HG03060 (cell line): ENCODE data around the gene GJB2.

ENCODE experiments used
- ATAC-seq: cut with Tn5 transposase; IDR thresholded peaks from one replicate; pipeline ENCODE4 v1.9.1; 2021; ENCODE audit warnings: low read depth, moderate number of reproducible peaks; ENCODE audit not compliant: unreplicated experiment

GJB2 gene

DNA sequence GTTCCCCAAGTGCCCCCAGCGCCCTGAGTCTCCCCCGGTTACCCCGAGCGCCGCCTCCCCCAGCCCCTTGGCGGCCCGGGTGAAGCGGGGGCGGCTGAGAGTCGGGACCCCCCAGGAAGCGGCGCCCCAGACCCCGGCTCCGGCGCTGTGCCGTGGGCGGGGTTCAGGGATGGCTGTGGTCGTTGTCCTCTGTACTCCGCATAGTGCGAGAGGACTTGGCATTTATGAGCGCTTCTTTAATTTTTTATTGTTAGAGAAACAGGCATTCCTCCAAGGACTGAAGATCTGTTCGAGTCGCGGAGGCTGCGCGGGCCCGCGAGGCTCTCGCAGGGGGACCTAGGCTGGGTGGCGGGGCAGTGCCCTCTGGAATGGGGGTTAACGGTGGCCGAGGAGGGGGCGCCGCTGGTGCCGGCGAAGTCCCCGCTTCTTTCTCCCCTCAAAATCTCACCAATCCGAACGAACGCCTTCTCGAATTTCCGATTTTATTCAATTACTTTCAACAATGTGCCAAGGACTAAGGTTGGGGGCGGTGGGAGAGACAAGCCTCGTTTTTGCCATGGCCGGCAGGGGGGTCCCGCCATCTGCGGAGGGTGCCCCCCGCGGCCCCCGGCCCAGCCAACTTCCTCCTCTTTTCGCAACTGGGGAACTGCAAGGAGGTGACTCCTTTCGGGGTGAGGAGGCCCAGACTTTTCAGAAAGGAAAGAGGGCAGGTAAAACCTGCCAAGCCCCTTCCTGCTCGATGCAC, 596 bp upstream of the GJB2 start:
- ATAC-seq: no peak

DNA sequence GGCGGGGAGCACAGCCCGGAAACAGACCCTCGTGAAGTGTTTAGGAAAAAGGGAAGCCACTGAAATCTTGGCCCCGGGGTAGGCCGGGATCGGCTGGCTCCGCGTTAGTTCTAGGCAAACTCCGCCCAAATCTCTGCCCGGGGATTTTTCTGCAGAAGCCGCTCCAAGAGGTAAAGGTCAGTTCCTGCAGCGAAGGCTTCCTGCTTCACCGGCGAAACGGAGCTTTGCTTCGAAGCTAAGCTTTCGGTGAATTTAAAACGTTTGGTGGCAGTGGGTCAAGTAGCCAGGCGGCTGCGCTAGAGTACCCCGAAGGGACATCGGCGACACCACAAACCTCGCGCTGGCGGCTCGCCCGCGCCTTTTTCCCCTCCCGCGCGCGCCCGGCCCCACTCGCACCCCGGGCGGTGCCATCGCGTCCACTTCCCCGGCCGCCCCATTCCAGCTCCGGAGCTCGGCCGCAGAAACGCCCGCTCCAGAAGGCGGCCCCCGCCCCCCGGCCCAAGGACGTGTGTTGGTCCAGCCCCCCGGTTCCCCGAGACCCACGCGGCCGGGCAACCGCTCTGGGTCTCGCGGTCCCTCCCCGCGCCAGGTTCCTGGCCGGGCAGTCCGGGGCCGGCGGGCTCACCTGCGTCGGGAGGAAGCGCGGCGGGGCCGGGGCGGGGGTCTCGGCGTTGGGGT, 441 bp downstream of the GJB2 start:
- ATAC-seq: no peak

DNA sequence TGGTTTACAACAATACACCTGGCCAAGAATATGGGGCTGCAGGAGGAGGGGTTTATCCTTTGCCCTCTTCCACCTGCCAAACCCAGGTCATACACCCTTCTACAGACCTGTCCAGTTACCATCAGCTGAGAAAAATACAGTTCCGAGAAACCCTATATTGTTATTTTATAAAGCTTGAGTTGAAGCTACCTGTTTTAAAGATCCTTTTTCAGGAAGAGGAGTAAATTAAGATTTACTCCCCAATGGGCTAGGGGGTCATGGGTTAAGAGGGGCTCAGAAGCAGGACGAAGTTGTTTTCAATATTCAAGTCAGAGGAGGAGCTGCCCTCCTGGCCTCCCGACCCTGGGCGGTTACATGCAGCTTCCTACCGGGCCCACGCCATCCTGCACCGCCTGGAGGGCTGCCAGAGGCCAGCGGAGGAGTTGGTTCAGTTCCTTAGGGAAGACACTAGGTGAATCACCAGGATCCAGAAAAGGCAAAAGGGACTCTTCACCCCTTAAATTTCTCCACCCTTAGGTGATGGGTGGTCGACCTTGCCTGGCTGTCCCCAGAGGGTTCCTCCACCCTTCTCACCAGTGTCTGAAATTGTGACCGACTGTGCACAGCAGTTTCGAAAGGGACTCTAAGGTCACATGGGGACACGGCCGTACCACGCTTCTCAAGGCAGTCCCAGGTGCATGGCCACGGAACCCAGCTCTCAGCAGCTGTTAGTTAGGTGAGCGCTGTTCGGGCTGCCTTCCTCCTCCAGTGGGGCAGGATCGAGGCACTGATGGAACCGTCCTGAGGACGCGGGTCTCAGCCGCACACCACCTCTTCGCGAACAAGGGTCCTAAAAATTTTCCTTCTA, 1.2 kb downstream of the GJB2 start:
- no peak for ATAC-seq

DNA sequence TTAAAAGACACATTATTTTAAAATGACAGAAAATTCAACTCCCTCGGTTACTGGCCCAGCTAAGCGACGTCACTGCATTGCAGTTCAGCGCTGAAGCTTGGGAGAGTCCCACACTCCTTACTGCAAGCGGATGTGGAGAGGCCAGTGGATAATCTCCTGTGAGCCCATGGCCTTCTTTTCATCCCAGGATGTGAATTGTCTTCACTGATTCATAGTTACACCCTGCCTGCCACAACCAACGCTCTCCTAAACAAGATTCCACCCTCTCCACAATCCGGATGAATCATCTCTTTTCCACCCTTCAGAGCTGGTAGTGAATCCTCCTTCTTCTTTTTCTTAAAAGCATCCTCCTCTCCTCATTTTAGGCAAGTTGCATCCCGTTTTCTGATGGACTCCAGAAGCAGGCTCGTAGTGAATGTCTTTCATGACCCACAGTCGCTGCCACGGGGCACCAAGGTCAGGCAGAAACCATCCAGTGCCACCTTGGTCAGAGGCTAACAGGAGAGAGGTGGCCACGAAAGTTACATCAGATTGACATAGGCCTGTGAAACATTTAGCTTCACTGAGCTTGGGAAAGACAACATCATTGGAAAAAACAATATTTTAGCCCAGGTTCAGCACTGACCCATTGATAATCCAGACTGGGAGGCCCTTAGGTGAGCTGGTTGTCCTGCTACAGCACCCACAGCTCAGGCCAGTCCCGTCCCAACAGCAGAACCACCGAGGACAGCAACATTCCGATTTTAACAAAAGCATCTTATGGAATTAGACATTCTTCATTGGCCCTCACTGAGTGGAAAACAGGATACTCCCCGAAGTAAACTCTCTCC, 2.0 kb downstream of the GJB2 start:
- ATAC-seq: no peak

DNA sequence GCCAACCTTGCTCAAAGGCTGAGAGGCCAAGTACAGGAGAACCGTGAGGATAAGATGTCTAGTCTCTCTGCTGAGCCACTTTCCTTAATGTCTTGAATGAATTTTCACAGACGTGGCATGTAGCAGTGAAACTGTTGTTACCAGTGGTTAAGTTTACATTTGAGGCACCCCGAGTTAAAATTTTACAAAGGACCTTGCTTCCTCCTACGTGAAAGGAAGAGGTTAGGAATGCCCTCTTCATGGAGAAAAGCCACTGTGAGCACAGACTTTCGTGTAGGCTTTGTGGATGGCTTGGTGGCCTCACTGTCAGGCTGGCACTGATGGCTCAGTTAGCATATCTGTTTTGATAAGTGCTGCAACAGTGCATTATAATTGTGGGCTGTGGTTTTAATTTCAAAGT, 2.7 kb downstream of the GJB2 start:
- no peak for ATAC-seq

DNA sequence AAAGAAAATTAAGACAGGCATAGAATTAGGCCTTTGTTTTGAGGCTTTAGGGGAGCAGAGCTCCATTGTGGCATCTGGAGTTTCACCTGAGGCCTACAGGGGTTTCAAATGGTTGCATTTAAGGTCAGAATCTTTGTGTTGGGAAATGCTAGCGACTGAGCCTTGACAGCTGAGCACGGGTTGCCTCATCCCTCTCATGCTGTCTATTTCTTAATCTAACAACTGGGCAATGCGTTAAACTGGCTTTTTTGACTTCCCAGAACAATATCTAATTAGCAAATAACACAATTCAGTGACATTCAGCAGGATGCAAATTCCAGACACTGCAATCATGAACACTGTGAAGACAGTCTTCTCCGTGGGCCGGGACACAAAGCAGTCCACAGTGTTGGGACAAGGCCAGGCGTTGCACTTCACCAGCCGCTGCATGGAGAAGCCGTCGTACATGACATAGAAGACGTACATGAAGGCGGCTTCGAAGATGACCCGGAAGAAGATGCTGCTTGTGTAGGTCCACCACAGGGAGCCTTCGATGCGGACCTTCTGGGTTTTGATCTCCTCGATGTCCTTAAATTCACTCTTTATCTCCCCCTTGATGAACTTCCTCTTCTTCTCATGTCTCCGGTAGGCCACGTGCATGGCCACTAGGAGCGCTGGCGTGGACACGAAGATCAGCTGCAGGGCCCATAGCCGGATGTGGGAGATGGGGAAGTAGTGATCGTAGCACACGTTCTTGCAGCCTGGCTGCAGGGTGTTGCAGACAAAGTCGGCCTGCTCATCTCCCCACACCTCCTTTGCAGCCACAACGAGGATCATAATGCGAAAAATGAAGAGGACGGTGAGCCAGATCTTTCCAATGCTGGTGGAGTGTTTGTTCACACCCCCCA, 3.8 kb downstream of the GJB2 start:
- ATAC-seq: no peak

DNA sequence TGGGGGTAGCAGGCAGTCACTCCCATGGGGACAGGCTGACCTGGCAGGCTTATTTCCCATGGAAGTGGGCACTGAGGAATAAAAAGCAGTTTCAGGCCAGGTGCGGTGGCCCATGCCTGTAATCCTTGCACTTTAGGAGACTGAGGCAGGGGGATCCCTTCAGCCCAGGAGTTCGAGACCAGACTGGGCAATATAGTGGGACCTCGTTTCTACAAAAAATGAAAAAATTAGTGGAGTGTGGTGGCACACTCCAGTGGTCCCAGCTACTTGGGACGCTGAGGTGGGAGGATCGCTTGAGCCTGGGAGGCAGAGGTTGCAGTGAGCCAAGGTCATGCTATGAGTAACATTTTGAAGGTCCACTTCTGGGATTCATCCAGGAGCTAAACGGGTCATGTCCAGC, 6.0 kb downstream of the GJB2 start:
- no peak for ATAC-seq

DNA sequence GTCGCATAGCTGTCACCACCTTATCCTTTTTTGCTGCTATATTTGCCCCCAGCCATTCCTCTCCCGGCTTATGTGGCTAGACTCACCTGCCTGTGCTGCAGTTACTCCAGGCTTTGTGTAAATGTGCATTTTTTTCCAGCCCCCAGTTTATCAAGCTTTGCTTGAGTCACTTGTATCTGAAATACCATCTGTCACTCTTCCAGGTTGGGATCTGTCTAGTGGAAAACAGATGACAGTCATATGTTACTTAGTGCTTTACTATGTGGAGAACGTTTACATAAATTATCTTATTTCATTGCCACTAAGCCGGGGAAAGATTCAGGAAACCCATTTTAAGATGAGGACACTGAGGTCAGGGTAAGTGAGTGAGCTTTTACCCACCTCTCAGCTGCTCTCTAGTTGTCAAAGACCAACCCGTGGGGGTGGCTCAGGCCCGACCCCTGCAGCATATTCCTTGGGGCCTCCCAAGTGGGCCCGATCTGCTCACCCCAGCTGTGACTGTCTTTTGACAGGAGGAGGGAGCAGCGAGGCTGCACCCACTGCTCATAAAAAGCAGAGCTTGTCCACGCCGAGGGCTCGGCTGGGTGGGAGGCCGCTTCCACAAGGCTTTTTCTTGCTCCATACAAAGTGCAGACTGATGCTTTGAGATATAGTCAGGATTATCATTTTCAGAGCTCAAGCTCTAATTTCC, 7.2 kb downstream of the GJB2 start:
- no peak for ATAC-seq

DNA sequence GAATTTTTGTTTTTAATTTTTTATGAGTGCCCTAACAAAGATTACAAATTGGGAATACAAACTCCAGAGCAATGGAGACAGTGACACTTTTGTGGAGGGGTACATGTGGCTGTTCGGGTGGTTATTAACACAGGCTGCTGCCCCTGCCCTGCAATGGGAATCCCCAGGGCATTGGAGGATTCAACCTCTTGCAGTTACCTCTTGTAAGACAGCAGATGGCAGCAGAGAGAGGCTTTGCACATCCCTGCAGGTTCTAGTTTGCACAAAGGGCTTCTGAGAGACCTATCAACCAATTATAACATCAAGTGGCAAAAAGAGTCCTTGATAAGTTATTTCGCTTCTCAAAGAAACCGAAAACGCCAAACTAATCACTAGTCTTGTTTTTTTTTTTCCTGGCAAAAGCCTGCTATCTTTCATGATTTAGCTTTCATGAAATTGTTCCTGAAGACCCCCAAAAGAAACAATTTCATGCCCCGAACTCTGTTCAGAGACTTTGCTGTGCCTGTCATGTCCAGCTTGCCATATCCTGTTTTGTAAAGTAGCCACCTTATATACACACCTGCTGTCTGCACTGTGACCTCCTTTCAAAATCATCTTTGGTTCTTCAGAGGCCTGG, 10.4 kb downstream of the GJB2 start:
- ATAC-seq: peak; percentile 74

DNA sequence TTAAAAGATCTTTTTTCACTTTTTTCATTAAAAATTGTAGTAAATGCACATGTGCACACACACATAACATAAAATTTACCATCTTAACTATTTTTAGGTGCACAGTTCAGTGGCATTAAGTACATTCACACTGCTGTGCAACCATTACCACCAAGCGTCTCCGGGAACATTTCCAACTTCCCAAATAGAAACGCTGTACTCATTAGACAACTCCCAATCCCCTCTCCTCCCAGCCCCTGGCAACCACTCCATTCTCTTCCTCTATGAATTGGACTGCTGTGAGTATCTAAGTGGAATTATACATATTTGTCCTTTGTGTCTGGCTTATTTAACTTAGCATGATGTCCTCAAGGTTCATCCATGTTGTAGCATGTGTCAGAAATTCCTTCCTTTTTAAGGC, 11.6 kb downstream of the GJB2 start:
- no peak for ATAC-seq

DNA sequence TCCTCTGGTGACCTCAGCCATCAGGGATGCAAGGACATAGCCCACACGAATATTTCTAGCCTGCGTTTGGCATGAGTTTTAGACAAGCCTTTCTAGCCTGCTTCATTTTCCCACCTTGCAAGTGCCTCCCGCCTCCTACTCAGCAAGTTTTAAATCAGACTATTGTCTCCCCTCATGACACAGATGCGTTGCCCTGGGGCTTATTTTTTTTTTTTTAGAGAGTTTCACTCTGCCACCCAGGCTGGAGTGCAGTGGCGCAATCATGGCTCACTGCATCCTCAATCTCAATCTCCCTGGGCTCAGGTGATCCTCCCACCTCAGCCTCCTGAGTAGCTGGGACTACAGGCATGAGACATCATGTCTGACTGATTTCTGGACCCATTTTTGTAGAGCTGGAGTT, 14.6 kb downstream of the GJB2 start:
- ATAC-seq: no peak

DNA sequence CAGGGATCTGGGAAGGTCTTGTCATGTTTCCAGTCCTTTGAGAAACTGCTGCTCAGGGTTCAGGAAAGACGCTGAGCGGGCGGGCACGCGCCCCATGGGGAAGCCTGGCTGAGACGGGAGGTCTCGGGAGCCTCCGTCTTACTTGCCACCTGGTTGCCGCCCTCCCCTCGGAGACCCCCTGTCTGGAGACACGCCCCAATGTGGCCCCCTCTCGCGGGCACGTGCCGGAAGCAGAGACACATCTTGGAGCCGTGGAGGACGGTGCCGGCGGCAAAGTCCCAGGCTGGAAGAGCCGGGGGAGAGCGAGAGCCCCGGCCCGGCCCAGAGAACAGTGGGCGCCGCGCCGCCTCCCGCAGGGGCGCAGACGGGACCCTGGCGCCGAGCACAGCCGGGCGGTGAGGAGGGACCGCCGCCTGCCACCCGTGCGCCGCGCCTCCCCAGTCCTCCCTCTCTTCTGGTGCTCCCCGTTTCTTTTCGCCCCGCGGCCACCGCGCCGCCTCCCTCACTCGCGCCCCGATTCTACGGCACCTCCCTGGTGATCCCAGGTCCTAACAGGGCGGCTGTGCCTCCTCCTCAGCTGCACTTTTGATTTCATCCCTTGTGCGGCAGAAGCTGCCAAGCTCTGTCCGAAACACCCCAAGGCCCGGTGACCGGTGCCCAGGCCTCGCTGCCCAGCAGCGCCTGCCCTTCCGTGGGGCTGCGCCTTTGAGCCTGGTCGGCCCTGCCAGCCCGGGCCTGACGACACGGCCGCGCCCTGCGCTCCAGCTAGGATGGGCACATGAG, 15.5 kb downstream of the GJB2 start:
- no peak for ATAC-seq

DNA sequence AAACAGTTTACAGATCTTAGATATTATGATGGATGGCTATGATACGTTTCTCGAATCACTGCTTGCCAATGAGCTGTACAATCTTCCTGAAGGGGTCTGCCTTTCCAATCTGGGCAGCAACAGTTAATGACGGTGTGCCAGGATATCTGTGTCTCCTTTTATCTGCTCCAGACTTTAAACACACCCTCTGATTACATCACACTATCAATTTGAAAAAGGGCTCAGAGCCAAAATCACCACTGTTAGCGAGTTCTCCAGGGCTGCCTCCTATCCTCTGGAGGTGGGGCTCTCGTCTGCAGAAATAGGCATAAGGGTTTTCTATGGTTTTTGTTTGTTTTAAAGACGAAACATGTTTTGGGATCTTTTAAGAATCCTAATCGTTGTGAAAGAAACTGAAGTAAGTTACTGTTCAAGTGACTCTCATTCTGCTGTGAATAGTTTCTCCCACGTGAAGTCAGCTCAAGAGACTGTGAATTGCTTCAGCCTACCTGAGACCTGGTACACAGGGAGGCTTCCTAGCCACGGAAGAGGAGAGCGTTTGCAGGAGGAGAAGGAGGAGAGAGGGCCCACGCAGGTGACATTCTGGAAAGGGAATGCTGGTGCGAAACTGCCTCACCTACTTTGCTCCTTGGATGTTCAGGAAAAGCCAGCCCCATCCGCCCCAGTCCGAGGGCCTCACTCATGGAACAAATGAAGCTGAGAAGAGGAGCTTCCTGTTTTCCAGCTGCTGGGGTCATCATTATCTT, 16.7 kb downstream of the GJB2 start:
- no peak for ATAC-seq

DNA sequence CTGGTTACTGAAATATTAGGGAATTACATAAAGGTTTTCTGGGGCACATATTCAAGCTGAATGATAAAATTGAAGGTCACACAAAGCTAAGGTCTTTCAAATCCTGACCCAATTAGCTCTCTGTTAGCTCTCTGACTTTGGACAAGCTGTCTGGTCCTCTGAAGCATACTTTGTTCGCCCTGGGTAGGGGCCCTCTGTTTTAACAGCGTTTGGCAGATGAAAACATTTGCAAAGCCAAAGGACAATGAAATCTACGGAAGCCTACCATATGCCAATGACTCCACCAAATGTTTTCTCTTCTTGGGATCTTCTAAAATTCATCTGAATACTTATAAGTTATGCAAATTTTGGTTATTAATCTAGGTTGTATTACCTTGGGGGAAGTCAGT, 17.3 kb downstream of the GJB2 start:
- ATAC-seq: no peak

DNA sequence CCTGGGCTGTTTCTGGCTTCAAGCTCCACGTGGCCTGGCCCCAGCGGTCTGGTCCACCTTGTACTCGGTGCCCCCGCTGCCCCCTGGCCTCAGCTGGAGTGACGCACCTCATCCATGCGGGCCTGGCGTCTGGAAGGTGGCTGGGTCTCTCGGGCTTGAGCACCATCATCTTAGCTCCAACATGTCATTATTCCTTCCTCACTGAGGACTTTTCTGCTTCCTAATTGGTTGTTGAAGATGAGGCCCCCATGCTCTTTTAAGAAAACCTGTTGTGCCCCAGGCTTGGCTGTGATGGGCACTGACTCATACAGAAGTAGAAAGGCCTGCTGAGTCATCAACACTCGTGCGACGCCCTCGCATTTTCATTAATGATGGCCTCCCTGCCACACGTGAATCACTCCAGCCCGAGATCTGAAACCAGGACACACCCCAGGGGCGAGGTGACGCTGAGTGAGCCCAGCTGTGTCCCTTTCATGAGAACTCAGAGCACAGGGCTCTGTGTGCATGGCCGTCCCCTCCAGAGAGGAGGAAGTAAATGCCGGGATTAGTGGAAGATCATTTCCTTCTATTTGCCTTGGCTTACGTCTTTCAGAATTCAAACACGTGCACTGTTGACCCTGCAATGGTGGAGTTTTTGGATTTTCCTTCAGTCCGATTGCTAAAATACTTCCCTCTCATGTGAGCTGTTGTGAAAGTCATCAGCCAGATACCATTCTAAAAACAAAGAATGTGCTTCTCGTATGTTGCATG, 17.9 kb downstream of the GJB2 start:
- ATAC-seq: peak; percentile 86

DNA sequence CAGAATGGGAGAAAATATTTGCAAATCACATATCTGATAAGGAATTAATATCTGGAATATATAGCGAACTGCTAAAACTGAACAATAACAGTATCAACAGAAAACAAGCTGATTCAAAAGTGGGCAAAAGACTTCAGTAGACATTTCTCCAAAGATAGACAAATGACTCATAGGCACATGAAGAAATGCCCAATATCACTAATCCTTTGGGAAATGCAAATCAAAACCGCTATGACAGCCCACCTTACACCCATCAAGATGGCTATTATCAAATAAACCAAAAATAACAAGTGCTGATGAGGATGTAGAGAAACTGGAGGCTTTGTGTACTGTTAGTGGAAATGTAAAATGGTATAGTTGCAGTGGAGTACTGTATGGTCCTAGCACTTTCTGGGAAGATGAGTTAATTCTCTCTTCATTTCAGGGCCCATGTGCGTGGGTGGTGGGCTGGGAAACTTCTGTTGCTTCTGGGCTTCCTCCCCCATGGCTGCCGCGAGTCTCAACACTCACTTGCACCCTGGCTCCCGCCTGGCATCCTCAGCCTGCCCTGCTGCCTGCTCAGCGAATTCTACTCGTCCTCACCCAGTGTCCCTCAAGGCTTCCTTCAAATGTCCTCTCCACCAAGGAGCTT, 19.5 kb downstream of the GJB2 start:
- ATAC-seq: no peak
